H1 (cell line): ENCODE measurements around the gene SMPD2.

Source experiments
- EZH2 ChIP-seq: fragments of 200-600 bp; sonication (generic); IDR thresholded peaks from 2 replicates; pipeline ENCODE4 v1.7.1; 2012; ENCODE audit warnings: low read depth, mild to moderate bottlenecking, moderate library complexity, low read length, inconsistent platforms; ENCODE audit not compliant: severe bottlenecking
- RNF2 ChIP-seq: fragments of 200-900, 300-1000 bp; sonication (generic); IDR thresholded peaks from 2 replicates; pipeline ENCODE4 v1.7.1; 2016; ENCODE audit warnings: borderline replicate concordance, low read depth, mild to moderate bottlenecking, antibody characterized with exemption, low read length; ENCODE audit not compliant: poor library complexity, severe bottlenecking; ENCODE audit errors: missing control alignments
- TF ChIP-seq, protein P1 (sequence below), 3 experiments: IDR thresholded peaks; 1 replicate in 2 of 3; 2 replicates in 1 of 3; pipeline versions ENCODE4 v1.5.1 to v1.6.1; 2011; ENCODE audit warnings: low read length in 3 of 3, mild to moderate bottlenecking in 3 of 3, inconsistent platforms in 2 of 3, low read depth in 1 of 3, moderate library complexity in 1 of 3; ENCODE audit not compliant: insufficient read depth in 1 of 3; ENCODE audit errors: control extremely low read depth in 1 of 3

GRCh38 chr6:109478222-109478805 is 37.8 kb downstream of the SMPD2 start:
- TF ChIP-seq RNF2 (no peak), EZH2 (no peak)
- TF ChIP-seq, protein P1, sequence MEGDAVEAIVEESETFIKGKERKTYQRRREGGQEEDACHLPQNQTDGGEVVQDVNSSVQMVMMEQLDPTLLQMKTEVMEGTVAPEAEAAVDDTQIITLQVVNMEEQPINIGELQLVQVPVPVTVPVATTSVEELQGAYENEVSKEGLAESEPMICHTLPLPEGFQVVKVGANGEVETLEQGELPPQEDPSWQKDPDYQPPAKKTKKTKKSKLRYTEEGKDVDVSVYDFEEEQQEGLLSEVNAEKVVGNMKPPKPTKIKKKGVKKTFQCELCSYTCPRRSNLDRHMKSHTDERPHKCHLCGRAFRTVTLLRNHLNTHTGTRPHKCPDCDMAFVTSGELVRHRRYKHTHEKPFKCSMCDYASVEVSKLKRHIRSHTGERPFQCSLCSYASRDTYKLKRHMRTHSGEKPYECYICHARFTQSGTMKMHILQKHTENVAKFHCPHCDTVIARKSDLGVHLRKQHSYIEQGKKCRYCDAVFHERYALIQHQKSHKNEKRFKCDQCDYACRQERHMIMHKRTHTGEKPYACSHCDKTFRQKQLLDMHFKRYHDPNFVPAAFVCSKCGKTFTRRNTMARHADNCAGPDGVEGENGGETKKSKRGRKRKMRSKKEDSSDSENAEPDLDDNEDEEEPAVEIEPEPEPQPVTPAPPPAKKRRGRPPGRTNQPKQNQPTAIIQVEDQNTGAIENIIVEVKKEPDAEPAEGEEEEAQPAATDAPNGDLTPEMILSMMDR (IDR thresholded peaks at IDR 0.05; ENCODE audit: control extremely low read depth in 1 of 3, insufficient read depth in 1 of 3, low read depth in 1 of 3, low read length in 3 of 3) = no peak
